CD4-positive, alpha-beta T cell treated with Interleukin-6 for 4 hours (primary cell): ENCODE measurements around the gene ARHGDIB.

Experiments
- DNase-seq: peaks from one replicate; pipeline ENCODE4 v3.0.0-alpha.2; 2020; ENCODE audit warnings: mixed read lengths

The ARHGDIB gene

DNA sequence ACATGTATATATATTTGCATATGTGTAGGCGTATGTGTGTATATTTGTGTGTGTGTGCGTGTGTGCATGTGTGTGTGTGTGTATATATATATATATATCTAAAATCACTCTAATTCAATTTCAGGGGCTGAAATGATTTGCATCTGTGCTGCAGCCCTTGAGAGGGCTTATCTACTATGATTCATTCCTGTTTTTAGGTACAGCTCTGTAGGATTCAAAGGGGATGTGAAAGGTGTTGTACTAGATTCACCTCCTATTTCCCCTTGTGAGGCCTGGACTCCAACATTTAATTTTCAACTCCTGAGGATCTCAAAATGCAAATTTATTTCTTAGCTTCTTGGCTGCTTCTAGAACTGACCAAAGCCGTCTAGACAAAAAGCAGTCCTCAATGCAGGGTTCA, 34.1 kb downstream of the ARHGDIB start:
- no peak for DNase-seq

DNA sequence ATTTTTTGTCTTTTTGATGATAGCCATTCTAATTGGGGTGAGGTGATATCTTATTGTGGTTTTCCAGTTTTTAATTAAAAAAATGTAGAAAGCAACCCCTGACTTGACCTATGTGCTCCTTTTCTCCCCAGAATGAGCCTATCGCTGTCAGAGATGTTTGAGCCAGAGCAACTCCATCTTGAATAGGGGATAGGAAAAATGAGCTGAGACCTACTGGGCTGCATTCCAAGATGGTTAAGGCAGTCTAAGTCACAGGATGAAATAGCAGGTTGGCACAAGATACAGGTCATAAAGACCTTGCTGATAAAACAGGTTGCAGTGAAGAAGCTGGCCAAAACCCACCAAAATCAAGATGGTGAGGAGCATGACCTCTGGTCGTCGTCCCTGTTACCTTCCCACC, 36.9 kb downstream of the ARHGDIB start:
- no peak for DNase-seq

DNA sequence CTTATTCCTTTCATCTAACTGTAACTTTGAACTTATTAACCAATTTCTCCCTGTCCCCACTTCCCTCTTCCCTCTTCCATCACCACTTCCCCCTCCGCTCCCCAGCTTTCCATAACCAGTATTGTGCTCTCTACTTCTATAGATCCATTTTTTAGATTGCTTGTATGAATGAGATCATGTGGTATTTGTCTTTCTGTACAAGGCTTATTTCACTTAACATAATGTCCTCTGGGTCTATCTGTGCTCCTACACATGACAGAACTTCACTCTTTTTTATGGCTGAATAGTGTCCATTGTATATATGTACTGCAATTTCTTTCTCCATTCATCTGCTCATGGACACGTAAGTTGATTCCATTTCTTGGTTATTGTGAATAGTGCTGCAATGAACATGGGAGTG, 37.5 kb downstream of the ARHGDIB start:
- DNase-seq: no peak

DNA sequence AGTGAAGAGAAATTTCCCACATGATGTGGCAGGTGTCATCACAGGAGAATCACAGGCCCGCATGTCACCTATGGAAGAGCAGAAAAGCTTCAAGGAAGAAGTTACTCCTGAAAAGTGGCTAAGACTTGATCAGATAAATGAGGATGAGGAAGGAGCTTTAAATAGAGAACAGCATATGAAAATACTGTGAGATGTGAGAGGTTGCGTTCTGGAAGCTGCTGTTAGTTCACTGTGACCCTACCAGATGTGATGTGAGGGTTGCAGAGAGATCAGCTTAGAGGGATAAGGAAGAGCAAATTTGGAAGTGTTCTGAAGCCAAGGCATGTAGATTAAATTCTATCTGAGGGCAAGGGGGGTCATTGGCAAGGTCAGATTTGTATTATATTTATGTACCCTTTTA, 40.2 kb downstream of the ARHGDIB start:
- DNase-seq: no peak

DNA sequence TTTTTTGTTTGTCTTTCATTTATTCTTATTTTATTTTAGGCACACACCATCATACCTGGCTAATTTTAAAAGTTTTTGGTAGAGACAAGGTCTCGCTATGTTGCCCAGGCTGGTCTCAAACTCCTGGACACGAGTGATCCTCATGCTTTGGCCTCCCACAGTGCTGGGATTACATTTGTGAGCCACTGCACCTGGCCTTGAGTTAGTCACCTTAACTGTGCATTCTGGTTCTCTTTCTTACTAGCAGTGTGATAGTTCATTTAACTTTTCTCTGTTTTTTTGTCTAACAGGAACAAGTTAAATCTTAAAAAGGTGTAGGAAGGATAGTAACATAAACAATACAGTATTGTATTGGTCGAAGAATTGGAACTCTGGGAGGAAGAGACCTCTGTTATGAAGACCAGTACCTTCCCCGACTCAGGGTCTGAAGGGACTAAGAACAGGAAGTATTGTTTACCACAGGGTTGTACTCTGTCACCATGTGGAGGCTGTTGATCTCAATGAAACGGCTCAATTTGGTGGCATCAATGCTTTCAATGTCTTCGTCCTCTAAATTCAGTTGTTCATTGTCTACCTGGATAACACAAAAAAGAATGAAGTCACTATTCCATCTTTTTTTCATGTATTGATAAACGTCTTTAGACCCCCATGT, 40.8 kb downstream of the ARHGDIB start:
- peak; percentile 17 for DNase-seq

DNA sequence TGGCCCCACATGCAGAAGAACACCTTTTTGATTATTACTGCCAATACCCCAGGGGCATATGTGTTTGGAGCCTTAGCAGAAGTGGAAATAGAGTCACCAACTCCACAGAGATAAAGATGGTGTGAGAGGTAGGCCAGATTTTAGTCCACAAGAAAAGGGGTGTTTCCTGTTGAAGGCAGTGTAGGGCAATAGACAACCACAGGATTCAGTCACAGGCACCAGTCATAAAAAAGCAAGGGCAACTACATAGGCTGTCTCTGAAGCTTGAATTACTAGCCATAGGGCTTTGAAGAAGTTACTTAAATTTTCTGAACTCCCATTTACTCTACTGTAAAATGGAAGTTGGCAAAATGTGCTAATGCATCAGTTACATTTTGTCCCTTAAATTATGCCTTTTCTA, 41.9 kb downstream of the ARHGDIB start:
- DNase-seq: no peak

DNA sequence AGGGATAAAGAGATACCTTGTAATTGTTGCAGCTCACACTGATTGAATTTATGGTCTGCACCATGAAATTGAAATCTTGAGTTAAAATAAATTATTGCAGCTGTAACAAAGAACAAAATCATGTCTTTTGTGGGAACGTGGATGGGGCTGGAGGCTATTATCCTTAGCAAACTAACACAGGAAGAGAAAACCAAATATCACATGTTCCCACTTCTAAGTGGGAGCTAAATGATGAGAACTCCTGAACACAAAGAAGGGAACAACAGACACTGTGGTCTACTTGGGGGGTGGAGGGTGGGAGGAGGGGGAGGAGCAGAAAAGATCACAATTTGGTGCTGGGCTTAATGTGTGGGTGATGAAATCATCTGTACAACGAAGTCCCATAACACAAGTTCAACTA, 45.7 kb downstream of the ARHGDIB start:
- DNase-seq: no peak

DNA sequence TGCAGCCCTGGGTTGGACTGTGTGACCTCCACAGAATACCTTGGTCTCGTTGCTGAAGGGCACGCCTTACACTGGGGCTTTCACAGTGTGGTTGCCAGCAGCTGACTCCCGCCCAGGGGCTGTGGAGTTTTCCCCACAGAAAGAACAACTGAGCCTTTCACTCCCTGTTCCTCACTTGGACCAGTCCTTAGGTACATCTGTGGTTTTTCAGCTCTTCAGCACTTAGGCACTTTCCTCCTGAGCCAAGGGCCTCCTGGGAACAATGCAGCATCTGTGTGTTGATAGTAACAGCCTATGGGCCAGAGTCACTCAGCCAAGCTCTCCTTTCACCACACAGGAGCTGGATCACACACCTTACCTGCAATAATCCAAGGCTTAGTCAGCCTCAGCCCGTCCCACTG, 48.0 kb downstream of the ARHGDIB start:
- DNase-seq: no peak

DNA sequence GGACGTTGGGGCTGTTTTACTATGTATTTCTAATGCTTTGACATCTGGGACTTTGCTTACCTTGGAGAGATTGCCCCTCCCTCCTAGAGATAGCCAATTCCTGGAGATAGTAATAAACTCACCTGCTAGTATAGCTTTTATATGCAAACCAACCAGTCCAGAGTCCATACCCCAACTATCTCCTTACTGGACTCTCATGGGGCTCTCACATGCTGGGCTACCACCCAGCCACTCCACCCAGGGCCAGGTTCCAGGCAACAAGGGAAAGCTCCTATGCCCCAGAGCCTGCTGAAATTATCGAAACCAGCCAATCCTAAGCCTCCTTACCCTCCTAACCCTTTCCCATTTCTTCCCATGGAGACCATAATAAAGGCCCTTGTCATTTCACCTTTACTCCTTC, 50.3 kb downstream of the ARHGDIB start:
- no peak for DNase-seq

DNA sequence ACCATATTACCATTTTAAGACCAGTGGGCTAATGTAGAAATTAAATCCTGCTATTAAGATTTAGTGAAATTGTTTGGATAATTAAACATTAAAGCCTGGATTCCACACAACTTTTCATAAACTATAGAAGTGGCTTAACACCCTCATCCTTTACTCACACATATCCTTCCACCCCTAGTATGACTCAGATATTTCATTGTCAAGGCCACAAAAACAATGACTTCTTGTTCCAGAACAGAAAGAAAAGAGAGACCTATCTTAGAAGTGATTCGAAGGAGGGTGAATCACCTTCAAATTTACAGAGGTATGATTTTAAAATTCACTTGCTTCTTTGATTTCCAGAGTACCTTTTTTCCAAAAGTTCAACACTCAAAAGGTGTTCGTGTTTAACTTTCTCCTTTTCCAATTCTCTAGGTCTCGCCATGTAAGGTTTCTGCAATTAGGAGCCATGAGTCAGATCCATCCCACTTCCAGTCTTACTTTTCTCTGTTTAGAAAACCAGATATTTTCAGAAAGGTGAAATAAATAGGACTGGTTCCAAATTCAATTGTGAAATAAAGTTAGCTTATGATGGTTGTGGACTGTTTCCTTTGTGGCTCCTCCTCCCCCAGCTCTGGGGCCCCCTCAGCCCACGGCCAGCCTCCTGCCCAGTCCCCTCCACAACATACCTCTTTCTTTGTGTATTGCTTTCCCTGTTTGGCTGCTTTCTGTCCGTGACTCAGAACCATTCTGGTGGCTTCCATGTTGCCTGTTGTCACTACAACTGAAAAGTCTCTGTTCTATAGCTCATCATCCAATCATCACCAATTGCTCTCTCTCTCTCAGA, 51.1 kb downstream of the ARHGDIB start:
- no peak for DNase-seq

DNA sequence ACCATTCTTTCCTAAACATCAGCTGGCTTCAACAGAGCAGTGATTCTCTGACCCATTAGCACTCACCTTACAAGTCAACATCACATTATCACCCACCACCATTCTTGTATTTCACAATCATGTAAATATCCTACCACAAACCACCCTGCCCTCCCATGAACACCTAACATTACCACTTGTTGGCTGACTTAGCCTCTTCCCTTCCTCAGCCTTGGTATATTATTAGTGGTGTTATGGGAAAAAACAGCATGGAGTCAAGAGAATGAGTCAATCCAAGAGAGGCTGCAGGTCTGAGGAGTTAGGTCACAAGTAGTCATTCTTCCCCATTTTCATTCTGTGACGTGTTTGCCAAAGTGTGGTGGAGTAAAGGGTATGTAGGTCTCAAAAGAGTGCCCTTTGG, 53.4 kb downstream of the ARHGDIB start:
- DNase-seq: no peak

DNA sequence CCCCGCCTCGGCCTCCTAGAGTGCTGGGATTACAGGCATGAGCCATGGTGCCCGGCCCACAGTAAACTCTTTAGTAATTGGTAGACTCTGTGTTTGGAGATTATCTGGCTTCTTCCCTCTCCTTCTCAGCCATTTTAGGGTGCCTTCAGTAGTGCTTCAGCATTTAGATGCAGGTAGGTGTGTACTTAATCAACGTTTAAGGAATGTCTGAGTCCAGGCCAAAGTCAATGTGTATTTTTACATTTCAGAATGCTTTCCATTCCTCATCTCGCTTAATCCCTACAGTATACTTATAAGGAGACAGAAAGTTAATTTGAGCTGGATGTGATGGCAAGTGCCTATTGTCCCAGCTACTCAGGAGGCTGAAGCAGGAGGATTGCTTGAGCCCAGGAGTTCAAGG, 55.3 kb downstream of the ARHGDIB start:
- no peak for DNase-seq

DNA sequence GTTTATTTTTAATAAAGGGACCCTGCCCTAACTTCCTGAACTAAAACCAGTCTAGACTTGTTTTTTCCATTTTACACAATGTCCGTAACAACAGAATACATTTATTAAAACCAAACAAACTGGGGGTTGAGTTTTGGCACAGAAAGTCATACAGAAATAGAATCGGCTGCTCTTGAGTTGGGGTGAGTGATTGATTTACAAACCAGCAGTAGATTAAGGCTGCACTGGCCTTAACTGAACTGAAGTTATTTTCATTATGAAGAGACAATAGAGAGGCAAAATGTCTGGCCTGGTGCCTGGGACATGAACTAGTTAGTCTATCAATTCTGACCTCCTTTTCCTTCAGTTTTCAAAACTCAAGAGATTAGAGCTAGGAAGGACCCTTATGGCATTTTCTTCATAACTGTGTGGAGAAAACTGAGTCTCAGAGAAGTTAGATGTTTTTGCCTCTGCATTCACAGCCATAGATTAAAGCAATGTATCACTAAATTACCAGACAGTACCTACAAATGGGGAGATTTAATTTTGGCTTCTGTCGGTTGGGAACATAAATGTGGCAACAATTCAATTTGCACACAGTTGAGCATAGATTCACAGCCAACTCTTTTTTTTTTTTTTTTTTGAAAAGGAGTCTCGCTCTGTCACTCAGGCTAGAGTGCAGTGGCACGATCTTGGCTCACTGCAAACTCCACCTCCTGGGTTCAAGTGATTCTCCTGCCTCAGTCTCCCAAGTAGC, 56.0 kb downstream of the ARHGDIB start:
- no peak for DNase-seq

DNA sequence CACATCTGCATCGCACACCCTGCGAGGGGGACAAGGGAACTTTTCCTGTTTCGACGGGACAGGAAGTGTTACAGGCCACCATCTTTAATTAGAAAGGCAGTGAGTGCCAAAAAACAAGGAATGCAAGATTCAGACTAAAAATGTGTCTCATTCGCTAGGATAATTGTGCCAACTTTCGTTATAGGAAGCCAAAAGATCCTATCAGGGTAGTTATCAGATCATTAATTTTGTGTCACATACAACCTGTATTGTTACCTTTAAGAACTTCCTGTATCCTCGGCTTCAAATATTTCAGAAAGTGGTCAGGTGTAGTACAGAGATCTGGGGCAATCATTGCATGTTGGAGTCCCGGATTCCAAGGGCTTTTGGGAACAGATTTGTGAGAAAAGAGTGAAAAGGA, 56.5 kb downstream of the ARHGDIB start:
- DNase-seq: no peak

DNA sequence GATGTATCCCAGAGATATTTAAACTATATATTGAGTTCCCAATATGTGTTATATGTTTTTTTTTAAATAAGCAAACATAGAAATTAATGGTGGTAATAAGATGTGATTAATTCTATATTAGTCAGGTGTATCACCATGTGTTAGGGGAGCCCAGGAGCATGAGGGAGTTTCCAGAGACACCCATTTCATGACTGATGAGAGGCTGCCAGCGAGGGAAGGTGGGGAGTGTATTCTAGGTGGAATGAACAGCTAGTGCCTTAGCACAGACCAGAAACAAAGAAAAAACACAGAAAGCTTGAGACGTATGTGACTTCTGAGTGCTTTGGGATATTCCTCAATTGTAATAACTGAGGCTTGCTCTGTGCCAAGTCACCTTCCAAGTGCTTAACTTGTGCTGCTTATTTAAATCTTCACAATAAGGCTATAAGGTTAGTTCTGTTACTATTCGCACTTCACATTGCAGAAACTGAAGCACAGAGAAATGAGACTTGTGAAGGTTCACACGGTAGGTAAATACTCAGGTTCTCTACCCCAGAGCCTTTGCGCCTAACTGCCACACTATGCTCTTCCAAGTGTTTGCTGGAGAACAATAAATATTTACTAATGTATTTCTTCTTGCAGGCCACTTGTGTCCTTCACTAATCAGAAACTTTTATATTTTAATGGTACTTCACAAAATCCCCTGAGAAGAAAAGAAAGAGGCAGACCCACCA, 57.9 kb downstream of the ARHGDIB start:
- no peak for DNase-seq

DNA sequence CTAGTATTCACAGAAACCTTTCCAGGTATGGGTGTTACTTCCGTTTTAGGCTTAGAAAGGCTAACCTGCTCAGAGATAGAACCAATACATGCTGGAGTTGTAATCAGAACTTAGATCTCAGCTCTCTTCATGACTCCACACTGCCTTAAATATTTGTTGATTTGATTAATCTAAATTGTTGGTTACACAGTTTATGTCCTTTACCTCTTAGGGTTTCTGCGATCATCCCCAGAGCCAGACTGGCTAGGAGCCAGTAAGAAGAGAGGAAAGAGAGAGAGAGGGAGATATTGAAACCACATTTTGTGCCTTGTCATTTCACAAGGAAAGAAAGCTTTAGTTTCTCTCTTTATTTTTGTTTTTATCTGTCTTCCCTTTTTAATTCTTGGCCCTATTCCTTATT, 58.9 kb downstream of the ARHGDIB start:
- DNase-seq: no peak

DNA sequence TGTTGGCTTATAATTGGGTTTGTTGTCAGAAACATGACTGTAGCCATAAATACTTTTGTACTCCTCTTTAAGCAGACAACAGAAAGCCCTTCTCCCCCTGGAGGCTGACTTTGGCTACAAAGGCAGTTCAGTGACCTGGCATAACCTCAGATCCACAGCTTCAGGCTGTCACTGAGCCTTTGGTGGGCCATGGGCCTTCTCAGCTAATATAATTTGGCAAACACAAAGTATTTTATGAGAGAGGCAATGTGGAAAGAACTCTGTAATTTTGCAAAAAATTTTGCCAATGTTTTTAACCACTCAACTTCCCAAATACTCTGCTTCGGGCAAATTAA, 60.2 kb downstream of the ARHGDIB start:
- DNase-seq: no peak

DNA sequence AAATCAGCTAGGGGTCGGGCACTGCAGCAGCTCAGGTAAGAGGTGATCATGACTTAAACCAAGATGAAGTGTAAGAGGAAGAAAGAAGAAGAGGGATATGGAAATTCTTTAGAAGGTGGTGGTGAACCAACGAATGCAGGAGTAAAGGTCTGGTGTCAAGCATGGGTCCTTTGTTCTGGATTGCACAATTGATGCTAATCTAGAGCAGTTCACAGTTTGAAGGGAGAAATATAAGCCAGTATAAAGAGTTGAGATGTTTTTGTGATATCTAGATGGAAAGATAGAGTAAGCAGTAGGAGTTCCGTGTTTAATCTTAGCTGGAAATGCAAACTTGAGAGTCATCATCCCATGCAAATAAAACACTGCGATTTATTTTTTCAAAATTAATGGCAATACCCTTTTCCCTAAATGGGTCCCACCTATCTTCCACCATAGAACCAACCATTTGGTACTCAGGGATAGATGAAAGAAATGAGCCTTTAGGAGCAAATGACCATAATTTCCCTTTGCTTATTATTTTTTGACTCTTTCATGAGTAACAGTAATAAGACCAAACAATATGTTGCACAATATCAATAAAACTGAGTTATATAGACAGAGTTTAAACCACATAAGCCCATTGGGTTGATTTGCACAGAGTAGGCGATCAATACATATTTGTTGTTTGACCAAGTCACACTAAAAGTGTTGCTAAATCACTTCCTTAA, 60.7 kb downstream of the ARHGDIB start:
- DNase-seq: no peak

DNA sequence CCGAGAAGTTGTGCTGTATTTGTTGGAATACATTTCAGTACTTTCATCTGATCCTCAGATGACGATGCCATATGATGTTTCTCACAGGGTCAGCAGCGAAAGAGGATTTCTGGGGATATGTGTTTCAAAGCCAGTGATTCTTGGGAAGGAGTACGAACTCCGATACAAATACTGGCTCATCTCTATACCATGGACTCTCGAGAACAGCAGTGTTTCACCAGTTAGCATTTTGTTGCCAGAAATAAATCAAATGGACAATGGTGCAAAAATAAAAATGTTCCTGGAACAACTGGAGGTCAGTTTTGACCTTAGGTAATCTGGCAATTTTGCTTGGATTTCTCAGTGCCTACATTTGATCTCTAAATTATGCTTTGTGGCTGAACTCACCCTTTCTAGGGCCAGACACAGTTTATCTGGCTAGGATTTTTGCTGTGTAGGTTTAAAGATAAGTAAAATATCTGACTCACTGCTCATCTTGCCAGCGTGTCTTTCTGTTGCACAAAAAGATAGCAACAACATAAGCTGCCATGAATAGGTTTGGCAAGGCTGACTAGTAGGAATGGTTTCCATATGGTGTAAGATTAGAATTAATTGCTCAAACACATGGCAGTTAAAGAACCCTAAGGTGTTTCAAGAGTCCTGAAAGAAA, 64.8 kb downstream of the ARHGDIB start:
- DNase-seq: no peak

DNA sequence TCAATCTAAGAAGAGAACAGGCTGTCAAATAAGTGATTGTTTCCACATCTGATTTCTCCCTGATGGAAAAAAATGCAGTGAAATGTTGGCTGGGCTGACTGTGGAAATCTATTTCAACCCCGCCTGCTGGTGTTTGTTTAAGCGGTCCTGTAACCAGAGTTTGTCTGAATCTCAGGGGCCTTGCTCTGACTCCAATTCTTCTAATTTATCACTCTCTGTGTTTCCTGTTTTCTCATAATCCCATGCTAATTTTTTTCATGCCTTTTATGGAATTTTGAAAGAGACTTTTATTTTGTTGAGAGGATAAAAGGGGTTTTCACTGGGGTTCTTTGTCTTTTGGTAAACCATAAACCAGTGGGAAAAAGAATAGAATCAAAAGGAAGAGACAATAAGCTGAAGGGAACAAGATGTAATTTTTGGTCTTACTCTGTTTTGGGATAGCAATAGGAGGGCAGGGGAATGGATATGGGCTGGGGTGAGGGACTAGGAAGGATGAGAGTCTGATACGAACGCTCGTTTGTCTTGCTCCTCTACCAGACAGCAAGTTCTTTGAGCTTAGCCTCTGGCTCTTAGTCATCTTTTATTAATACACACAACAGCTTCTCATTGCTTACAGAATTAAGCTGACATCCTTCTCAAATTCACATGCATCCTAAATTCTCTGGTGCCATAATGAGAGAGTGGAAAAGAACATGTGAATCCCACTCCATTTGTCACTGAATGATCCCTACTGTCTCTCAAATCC, 67.7 kb downstream of the ARHGDIB start:
- no peak for DNase-seq

DNA sequence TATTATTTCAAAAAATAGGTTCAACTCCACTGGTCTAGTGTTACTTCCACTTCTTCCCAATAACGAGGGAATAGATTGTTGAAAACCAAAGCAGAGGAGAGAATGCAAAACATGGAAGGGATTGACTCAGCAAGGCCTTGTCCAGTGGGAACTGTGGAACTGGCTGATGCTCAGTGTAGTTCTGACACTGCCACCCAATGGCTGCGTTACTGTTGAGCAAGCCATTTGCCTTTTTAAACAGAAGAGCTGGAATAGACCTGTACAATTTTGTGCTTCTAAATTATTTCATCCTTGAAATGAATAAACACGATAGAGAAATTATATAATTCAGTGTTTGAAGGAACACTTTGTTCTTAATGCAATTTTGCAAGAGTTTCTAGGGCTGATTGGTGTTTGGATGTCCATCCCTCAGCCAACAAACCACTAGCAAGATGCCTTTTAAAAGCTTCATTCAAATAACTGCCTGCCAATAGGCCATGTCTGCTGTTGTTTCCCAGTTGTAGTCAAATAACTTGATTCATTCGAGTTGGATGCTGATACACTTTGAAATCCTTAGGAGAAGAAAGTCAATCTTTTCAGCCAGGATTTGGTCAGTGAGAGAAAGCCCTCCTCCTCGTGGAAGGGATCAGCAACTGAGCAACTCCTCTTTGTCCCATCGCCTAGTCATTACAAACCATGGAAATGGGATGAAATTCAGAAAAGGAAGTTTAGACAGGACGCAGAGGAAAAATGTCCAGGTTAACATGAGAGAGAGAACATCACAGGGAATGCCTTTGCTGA, 68.5 kb downstream of the ARHGDIB start:
- no peak for DNase-seq
